Iris pigment epithelial cell (primary cell): ENCODE data around the gene EBF3.

ENCODE experiments used
- DNase-seq: peaks from one replicate; pipeline ENCODE4 v3.0.0-alpha.2; 2011; ENCODE audit warnings: low read depth

The EBF3 gene

DNA sequence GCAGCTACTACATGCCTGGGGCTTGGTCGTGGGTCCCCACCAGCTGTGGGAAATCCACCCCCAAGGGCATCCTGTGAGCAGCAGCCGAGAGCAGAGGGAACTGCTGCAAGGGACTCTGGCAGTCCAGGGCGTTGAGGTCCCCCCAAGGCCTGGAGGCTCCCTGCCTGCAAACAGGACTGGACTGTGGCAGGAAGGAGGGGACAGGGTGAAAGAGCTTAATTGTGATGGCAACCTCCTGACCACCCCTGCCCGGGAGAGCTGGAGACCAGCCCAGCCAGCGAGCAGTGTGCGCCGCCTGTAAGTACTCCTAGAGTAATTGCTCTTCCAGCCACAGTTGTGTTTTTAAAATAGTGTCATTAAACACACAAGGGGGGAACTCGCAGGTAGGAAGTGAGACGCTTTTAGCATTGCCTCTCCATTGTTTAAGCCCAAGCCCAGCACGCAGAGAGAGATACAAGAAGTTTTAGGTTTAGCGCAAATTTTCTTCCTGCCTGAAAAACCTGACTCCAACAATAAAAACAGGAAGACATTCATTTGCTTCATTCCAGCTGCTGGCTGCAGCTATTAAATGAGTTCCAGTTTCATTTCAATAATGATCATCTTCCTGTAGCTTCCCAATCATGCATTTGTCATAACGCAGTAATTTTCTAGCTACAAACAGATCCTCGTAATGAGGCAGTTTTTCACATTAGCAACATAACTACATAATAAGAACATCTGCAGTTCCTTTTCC lies 111.1 kb downstream of the EBF3 start:
- no peak for DNase-seq

- DNase-seq, result peak; percentile 3
Observed at GRCh38 chr10:129851941-129852640, 112.0 kb downstream of the EBF3 start.

DNA sequence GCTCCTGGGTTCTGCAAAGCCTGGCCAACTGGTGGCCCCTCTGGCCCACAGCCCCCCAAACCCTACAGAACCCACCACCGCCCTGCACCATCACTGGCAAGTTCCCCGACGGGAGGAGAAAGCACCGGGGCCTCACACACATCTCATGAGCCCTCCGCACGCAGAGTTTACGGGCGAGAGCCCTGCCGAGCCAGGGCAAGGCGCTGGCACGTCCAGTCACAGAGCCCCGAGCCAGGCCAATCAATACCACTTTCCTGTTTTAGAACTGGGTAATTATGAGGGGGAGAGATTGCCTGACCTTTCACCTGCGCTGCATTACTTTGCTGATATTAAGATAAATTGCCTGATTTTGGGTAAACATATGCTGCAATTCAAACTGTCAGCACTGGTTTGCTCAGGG lies 113.3 kb downstream of the EBF3 start:
- DNase-seq, result no peak

GRCh38 chr10:129850316-129850715 lies 113.8 kb downstream of the EBF3 start:
- DNase-seq, result no peak

DNA sequence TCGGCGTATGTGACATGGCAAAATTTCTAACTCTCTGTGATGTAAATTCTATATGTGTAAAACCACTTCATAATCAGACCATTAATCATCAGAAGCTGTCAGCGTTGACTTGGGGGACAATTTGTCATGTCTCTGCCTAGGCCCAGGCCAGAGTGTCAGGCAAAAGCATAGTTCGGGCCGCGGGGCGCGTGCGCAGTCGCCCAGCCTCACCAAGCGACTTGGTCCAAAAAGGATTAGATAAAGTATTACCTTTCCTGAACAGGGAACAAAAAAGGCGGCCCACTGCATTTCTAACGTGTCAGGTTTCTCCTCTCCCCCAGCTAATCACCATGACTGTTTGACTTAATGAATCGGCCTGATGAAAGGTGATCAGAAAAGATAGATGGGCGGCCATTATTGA lies 114.2 kb downstream of the EBF3 start:
- DNase-seq, result no peak

DNA sequence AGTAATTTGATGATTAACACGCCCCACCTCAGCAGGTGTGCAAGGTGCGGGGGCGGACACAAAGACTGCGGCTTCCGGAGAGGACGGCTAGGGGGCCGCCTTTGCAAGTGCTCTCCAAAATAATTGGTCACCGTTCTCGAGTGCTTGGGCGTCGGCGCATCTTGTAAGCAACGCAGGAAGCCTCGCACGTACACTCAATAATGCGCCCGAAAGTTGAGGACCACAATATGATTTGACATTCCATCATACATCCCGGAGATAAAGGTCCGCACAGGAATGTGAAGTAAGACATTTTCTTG lies 114.7 kb downstream of the EBF3 start:
- DNase-seq, result no peak

DNA sequence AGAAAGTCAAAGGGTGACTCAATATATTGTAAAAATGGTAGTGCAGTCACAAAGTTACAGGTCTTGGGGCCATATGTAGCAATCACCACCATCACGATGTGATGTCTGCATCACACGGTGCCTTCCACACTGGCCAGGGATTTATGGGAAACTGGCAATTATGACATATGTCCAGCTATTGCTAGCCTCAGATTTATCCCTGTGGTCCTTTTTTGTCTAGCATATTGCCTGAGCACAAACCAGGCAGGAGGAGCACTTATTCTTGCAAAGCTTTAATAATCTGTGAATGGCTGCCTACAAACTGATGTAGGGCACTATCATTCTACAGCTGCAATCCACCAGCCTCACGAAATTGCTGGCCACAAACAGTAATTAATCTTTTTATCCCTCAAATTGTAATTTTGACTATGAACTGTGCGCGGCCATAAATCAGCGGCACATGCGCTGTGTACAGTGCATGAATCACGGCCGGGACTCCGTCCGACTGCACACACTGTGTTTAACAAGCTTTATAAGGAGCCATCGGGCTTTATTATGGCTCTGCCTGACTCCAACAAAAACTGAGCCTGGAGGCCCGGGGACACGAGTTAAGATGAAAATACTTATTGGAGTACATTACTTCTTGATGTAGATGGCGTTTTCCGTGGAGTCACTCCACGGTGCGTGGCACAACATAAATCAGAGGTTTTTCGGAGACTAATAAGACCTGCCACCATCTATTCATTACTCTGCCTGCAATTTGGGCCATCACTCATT lies 115.2 kb downstream of the EBF3 start:
- no peak for DNase-seq

GRCh38 chr10:129847741-129848483 lies 116.2 kb downstream of the EBF3 start:
- no peak for DNase-seq

GRCh38 chr10:129846991-129847391 lies 117.1 kb downstream of the EBF3 start:
- no peak for DNase-seq

GRCh38 chr10:129845111-129845753 lies 118.8 kb downstream of the EBF3 start:
- no peak for DNase-seq

DNA sequence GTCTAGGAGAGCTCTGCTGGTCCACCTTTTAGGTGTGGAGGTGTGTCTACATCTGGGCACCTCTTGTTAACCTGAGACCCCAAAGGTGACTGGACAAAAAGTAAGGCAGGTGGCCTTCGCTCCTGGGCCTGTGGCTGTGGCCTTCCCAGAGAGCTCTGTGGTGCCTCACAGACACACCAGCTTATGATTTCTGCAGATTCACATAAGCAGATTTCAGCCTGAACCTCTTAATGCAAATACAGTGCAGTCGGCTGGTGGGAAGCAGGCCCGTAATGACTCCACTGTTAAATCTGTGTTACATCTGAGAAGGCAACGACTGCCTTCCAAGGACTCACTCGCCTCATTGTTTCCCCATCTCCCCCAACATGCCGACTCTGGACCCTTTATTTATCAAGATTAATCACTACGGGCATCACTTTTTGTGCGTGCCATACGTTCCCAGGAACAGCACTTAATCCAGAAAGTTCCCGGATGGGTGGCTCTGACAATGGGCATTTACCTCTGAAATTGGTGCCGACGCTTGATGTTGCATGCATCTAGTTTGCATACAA lies 119.8 kb downstream of the EBF3 start:
- DNase-seq, result no peak

DNA sequence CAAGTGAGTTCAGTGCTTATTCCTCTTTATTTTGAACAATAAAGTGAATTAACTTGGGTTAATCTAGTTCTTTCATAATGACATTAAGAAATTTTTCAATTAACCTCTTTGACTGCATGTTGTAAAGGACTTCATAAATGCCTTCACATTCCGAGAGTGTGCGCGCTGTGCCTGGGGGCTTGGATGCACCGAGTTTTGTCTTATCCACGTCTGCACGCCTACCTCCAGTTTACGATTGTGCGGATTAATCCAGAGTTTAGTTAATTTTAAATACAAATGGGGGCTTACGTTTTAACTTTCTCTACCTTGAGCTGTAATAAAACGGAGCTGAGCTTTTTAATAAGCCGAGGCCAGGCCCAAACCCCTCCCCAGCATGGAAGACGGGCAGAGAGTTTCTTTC lies 120.4 kb downstream of the EBF3 start:
- no peak for DNase-seq

DNA sequence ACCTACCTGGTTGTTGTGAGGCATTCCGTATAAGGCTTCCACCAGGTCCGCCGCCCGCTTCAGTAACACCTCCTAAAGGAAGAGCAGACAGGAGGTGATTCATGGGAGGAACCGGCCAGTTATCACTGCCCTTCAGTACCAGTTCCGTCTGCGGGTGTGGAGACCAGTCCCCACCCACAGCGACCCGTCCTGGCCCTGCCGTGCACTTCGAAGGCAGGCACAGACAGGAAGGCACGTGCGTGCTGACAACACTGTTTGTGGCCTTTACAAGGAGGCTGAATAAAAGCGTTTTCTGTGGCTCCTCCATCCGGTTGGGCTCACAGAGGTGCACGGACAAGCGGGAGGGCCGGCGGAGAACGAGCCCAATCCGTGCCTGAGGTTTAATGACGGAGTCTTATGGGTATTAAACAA lies 120.9 kb downstream of the EBF3 start:
- no peak for DNase-seq

GRCh38 chr10:129842031-129842430 lies 122.0 kb downstream of the EBF3 start:
- DNase-seq, result no peak

DNA sequence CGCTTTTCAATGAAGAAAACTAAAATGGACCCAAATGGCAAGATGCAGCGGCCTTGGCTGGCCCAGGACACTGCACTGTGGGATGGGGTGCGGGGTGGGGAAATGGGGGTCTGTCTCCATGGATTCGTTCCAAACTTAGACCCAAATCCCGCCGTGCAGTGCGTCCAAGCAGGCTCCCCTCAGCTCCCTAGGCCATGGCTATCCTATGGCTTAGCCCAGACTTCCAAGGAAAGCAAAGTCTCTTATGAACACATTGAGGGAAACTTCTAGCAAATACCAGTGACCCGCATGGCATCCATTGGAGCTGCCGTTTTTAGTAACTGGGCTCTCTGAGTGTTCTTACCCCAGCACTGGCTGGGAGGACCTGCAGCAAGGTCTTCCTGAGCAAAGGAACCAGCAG lies 122.5 kb downstream of the EBF3 start:
- no peak for DNase-seq

GRCh38 chr10:129841071-129841470 lies 123.0 kb downstream of the EBF3 start:
- DNase-seq, result no peak

- no peak for DNase-seq
Observed at GRCh38 chr10:129840196-129840590, 123.9 kb downstream of the EBF3 start.

- DNase-seq, result no peak
Observed at GRCh38 chr10:129839285-129840195, 124.5 kb downstream of the EBF3 start.

GRCh38 chr10:129838794-129839193 lies 125.3 kb downstream of the EBF3 start:
- DNase-seq, result no peak

DNA sequence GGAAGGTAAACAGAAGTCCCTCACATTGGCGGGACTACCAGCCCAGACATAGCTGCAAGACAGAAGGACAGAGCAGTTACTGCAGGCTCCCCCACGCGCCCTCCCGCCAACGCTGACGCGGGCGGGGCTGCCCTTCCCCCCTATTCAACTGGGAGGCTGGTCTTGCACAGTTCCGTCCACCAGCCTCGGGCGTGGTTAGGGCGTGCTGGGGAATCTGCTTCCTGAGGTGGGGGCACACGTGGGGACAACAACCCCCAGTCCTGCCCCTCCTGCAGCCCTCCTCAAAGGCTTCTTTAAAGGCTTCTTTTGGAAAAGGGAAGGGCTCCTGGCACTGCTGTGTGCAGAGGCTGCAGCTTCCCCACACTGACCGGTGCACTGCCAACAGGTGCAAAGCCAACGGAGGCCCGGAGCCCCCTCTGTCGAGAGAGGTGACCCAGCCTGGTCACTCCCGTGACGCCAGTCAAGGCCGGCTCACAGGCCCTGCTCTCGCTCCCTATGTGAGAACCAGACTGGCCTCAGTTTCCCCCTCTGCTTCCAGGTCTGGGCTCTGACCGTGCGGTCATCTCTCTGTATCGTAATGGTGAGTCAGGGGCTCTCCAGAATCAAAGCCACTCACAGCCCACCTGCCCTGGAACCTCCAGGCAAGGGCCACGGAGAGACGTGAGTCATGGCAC lies 126.0 kb downstream of the EBF3 start:
- no peak for DNase-seq
